NCI-H2227 (cell line): ENCODE data around the gene RNU1-3.
"Not testable (repeated sequence)": the region's sequence is repeated elsewhere in the genome, so short reads cannot be mapped to it uniquely, and the experiment has no call there.

Experiments
- DNase-seq: peaks from one replicate; lab custom pipeline; 2025; ENCODE audit not compliant: unreplicated experiment; lab: John Stamatoyannopoulos, UW

Gene RNU1-3

DNA sequence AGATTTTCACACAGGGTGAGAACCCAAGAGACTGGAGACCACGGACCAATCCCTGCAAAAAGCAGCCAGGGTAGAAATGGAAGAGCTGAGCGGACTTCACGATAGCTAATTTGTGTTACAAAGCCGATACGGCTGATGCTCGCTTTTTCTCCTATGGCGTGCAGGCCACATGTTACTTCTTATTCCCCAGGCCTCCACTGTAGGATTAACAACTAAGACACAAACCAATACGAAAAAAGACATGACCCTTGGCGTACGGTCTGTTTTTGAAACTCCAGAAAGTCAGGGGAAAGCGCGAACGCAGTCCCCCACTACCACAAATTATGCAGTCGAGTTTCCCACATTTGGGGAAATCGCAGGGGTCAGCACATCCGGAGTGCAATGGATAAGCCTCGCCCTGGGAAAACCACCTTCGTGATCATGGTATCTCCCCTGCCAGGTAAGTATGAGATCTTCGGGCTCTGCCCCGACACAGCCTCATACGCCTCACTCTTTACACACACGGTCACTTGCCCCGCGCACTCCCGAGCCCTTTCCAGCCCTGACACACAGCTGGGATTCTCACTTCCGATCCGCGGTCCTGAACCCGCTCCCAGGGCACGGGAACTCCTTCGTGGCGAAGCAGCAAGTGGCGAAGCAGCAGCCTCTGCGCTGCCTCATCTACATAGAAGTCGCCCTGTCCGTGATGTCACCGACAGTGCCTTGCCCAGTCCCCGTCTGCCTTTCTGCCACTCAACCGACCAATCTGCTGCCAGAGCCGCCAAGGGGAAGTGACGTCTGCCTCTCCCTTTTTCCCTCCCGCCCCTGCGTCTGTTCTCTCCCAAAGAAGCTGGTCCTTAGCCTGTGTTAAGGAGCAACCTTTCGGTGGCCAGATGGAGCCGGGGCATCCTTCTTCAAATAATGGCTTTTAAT lies at the start of gene RNU1-3:
RNU1-3 (minus strand) TSS at position 447 of the 912 bp plus-strand sequence.
- DNase-seq = not testable (repeated sequence)

DNA sequence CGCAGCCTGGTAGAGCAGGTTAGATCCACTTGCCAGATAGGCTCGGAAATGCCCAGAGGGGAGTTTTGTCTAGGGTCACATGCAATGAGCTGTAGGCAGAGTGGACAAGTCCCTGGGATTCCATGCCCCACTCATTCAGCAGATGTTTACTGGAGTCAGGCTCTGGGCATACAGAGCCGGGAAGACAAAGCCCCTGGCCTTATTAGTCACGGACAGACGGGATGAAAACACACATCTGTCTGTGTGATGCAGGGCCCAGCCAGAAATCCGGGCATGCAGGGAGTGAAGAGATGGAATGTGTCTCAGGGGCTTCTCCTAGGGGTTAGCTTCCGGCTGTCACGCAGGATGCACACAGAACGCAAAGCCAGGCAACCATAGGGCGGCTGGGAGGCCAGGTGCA lies 46.7 kb upstream of the RNU1-3 start:
- DNase-seq = not testable (repeated sequence)

DNA sequence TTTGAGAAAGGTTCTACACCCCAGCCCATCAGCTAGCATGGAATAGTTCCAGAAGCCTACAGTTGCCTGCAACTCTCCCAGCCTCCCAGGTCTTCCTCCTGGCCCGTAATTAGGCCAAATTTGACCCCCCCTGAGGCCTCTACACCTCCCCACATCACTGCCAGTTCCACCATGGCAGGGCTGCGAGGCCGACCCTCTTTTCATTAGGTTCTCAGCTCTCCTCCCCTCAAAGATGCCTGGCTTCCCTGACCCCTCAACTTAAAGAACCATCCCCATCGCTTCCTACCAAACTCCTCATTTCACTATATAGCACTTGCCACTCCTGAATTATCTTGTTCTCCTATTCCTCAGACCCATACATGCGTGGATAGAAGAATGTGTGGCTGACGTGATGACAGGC lies 46.2 kb upstream of the RNU1-3 start:
- not testable (repeated sequence) for DNase-seq

DNA sequence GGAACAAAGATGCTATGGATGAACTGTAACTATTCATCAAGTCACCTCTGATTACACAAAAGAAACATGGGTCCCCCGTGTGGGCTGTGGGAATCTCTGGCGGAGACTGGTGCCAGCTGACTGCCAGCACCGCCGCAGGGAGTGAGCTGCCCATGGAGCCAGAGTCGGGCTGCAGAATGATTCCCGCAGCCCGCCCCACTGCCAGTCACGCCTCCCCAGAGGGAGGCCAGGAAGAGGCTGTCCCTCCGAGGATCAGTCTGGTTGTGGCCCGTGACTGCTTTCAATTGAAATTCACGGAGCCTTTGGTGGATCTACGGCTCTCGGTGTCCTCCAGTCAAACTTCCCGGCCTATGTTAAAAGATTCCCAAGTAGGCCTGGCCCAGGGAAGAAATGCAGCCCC lies 45.8 kb upstream of the RNU1-3 start:
- peak; percentile 66 for DNase-seq

DNA sequence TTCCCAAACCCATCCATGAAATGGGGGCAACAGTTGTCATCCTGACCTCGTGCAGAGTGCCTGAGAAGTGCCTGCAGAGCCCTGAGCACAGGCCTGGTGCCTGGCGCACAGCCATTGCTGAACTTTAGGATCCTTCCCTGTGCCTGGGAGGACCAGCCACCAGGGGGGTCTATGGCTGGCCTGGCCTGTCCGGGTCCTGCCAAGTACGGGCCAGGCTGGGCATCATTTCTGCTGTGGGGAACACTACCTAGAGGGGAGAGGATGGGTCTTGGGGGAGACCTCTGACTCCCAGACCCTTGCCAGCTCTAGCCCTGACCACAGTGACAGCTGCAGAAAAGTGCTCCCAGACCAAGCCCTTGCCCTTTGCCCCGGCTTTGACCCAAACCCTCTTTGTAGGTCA lies 45.4 kb upstream of the RNU1-3 start:
- DNase-seq = not testable (repeated sequence)

DNA sequence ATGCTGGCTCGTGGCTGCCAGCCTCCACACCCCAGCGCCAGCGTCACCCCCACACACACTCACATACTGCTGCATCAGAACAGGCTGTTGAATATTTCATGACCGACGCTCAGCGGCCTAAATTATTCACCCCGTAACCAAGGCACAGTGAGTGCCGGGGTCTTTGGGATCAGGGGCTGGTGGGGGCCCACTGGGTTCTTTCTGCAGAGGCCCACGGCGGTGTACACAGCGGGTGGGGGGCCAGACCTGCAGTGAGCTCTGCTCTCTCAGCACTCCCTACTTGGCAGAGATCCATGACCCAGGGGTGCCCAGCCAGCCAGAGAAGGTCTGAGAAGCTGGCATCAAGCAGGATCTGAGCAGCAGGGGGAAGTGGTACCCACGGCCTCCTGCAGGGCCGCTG lies 43.9 kb upstream of the RNU1-3 start:
- DNase-seq = not testable (repeated sequence)

DNA sequence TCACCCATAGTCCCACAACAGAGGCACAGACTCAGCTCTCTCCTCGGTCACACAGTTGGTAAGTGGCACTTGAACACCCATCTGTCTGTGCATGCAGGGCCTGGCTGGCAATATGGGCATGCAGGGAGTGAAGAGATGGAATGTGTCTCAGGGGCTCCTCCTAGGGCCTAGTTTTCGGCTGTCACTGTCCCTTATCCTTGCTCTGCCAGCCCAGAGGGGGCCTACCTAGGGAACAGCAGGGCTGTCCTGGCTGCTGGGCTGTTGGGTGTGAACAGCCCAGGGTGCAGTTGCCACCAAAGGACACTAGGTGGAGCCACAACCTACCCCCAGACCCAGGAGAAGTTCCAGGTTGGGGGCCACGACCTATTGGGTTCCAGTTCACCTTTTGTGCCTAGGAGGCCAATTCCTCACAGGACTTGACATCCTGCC lies 42.9 kb upstream of the RNU1-3 start:
- DNase-seq = peak; percentile 36

DNA sequence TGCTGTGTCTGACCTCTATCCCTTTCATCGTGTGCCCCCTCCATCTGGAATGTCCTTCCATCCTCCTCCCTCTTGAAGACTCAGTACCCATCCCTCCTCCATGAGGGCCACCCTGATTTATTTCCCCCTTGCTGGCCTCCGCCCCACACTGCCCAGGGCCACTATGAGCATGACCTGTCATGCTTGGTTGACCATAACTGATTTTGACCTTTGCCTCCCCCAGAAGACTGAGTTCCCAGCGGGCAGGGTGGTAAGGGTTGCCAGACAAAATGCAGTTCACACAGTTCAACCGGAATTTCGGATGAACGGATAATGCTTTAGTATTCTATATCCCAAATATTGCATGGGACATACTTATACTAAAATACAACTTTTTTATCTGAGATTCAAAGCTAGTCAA lies 42.0 kb upstream of the RNU1-3 start:
- DNase-seq = not testable (repeated sequence)

DNA sequence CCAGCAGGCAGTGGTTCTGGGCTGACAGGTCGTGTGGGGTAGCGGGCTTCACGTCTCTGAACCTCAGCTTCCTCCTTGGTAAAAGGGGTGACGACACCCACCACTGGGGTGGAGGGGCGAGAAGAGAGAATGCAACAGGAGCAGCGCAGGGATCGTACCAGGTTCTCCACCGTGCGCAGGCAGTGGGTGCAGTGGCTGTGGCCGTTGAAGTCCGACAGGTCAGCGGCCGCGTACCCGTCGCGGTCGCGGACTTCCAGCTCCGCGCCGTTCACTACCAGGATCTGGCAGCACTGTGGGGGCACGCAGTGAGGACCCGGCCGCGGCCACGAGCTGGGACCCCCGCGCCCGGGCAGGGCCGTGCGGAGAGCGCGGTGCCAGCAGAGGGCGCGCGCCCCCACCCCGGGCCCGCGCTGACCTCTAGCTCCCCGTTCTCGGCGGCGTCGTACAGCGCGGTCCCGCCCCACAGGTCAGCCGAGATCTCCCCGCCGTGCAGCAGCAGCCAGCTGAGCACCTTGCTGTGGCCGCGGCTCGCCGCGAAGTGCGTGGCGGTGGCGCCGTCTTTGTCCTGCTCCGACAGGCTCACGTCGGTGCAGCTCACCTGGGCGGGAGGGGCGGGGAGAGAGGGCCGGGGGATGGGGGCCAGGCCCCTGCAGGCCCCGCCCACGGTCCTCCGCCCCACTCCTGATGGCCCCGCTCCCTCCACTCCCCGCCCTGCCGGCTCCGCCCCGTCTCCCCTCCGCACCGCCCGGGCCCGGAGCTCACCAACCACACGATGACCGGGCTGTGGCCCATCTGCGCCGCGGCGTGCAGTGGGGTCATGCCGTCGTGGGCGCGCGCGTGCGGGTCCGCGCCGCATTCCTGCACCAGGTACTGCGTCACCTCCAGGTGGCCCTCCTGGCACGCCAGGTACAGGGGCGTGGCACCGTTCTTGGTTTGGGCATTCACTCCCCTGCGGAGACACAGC lies 40.7 kb upstream of the RNU1-3 start:
- not testable (repeated sequence) for DNase-seq

DNA sequence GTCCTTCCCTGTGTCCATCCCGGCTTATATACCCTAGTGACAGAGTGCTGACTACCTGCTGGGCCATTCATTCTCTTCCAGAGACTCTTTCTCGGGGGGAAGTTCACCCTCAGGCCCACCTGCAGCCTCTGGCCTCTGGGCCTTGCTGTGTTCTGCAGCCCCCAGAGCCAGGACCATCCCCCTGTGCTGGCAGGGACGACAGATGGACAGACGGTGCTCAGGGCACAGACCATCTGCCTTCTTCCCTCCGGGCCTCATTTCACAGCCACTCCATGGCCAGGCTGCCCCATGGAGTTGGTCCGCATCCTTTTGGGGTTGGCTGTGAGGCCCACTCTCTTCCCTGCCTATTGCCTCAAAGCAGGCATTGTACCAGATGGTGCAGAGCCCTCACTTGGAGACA lies 39.6 kb upstream of the RNU1-3 start:
- DNase-seq = not testable (repeated sequence)

DNA sequence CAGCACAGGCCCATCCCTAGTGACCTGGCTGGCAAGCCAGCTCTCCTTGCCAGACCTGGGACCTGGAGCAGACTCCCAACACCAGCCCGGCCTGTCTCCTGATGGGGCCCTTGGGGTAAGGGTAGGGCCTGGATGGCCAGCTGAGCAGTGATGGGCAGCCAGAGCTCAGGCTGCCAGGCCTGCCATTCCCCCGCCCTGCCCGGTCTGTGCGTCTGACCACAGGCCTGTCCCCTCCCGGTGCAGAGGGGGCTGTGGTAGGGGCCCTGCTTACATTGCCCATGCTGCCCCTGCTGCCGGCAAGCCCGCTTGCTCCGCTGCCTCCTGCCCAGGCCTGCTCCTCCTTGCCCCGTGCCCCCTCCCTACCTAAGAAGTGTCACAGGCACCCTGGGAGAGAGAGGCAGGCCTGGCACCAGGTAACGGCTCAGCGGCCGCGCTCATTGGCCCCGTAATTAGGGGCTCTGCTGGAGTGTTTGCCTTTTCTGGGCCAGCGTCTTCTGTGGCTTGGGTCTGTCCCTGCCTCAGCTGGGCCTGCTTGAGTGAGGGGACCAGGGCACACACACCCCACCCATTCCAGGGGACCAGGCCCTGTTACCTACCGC lies 37.9 kb upstream of the RNU1-3 start:
- not testable (repeated sequence) for DNase-seq

DNA sequence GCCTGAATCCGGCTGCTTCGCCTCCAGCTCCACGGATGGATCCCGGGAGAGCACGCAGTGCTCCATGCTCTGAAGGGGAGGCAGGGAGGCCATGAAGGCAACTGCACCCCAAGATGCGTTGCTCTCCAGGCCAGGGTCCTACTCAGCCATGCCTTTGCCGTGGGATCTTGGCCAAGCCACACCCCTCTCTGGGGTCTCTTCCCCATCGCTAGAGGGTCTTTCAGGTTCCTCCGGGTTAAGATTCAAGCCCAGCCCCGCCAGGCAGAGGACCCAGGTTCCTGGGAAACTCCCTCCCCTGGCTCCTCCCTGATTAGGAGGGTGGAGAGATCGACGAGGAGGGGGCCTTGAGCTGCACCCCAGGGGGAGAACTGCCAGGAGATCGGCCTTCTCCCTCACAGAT lies 37.3 kb upstream of the RNU1-3 start:
- not testable (repeated sequence) for DNase-seq

DNA sequence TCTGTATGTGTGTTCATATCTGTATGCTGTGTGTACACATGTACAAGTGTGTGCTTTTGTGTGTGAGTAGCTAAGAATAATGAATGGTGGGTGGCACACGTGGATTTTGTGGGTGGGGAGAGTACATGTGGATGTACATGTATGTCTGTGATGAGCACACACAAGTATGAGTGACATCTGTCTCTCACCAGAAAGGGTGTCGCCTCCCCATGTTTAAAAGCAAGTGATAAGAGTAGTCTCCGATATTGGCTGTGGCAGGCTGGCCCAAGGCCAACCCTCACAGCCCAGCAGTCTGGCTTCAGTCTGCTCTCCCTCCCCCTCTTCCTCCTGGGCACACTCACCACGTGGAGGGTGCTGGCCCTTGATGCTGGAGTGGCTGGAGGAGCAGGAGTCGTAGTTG lies 36.9 kb upstream of the RNU1-3 start:
- DNase-seq = not testable (repeated sequence)

DNA sequence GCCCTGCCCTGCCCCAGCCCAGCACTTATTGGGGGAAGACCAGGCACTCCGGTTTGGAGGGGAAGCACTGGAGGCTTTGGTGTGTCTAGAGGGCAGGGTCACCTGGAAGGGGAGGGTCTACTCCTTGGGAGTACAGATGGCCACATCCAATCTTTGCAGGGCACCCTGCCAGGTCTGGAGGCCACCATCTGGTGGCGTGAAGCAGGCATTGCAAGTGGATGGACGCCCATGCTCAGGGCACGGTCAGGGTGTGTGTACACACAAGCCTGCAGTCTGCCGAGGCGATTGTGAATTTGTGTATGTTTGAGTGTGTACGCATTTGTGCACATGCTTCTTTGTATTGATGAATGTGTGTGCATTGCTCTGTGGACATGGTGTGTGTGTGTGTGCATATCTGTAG lies 36.4 kb upstream of the RNU1-3 start:
- not testable (repeated sequence) for DNase-seq

DNA sequence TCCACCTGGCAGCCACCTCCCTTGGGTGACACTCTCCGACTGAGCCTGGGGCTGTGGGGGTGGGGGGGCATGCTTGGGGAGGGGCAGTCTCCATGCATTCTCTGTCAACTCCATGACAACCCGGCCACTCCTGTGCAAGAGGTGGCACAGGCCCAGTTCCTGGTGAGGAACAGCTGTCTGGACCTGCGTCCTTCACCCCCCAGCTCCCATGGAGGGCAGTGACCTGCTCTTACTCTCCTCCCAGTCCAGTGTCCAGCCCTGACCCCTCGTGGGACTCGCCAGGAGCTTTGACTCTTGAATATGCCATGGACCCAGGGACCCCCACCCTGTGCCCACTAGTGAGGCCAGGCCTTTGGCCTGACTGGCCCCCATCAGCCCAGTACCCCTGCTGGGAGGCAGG lies 35.5 kb upstream of the RNU1-3 start:
- DNase-seq = not testable (repeated sequence)

DNA sequence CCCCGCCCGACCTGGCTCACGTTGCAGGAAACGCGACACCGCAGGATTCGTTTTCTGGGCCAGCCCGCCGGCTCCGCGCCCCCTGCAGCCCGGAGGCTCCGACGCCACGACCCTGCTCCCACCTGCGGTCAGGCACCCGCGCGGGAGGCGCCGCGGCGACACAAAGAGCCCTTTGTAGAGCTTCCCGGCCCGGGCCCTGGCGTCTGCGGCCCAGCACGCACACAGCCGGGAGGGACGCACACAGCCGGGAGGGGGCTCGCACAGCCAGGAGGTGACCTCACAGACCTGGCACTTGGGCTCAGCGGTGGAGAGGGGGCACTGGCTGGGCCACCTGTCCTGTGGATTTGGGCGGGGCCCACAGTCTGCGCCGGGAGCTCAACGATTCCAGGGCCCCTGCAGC lies 34.4 kb upstream of the RNU1-3 start:
- DNase-seq = not testable (repeated sequence)

DNA sequence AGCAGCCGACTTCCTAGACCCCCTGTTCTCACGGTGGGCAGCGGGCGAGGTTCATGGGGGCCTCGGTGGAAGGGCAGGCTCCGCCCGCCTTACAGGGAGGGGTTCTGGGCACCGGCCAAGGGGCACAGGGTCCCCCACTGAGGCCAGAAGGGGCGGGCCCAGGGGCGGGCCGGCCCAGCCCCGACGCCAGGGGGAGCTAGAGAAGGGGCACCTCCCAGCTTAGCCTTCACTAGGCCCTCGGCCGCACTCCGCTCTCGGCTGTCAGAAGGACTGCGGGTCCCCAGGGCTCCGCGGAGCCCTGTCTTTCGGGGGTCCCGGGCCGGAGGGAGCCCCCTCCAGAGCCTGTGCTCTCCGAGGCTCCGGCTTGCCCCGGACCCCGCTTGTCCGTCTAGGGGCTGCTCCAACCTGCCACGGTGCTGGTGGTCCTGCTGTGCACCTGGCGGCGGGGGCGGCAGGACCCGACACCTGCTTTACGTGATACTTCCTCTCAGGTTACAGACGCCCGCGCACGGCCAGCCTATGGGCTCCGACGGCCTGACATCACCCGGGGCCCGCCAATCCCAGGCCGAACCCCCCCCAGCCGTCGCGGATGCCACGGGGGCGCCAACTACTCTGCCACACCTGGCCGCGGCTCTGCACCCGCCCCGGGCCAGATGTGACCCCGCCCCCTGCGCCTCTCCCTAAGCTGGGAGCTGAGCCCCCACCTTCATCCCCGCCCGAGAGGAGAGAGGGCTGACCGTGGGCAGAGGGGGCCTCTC lies 33.6 kb upstream of the RNU1-3 start:
- not testable (repeated sequence) for DNase-seq

DNA sequence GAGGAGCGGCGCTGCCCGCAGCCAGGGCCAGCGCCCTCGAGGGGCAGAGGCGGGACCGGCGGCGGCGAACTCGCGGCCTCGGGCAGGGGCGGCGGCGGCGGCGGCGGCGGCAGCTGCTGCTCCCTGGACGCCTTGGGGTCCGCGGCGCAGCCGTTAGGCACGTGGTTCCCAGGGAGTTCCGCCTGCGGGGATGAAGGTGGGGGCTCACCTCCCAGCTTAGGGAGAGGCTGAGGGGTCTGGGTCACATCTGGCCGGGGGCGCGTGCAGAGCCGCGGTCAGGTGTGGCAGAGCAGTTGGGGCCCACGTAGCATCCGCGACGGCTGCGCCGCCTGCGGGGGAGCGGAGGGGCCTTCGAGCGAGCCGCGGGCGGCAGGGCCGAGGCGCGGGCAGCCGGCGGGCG lies 32.7 kb upstream of the RNU1-3 start:
- not testable (repeated sequence) for DNase-seq

DNA sequence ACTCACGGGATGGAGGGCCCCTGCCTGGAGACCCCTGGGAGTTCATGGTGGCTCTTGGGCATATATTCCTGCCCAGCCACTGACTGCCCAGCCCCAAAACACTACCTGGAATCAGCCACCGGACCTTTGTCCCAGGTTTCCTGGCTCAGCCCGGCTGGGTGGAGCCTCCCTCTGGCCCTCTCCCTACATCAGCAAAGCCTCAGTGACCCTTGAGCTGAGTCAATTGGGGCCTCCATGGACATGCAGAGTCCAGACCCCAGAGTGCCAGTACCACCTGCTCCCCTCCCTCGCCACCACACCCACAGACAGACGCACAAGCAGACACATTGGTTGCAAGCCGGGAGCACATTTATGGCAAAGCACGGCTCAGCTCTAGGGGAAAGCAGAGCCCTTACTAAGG lies 30.4 kb upstream of the RNU1-3 start:
- not testable (repeated sequence) for DNase-seq

DNA sequence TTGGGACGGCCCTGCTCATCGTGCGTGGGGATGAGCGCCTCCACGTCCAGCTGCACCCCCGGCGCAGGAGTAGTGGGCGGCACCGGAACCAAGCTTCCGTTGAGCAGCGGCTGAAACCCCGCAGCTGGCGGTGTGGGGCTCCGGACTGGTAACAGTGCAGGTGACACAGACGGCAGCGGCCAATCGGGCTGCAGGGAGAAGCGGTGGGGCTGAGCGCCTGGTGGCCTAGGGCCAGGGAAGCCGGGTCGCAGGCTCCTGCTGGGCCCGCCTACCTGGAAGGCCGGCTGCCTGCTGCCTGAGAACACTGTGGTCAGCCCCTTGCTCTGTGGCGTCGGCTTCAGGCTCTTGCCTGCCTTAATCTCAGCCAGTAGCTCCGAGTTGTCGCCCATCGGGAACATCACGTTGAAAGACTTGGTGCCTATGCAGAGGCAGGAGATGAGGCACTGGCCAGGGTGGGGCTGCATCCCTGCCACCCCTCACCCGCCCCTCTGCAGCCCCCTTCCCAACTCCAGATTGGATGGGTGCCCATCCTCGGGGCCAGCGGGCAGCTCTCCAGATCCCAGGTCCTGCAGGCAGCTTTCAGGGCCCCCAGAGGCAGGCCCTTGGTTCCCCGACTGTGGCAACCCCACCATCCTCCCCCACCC lies 29.9 kb upstream of the RNU1-3 start:
- DNase-seq = not testable (repeated sequence)
